Activated T-helper 2 cell treated with anti-CD3 and anti-CD28 coated beads, Interferon-gamma antibody, Interleukin-2, Interleukin-4, amounts not matched to agents 10 μg/mL and 5 μg/mL and 100 μg/mL, durations not matched to agents 14 hours and 24 hours and 36 hours (primary cell): Measurements from ENCODE around the gene LCP1. TPM values are rescaled to one million over a fixed set of nuclear protein-coding genes. Genes with fewer than 3 reads are reported as not detected.
"Not testable (repeated sequence)": the region's sequence is repeated elsewhere in the genome, so short reads cannot be mapped to it uniquely, and the experiment has no call there.

Experiments
- DNase-seq: peaks from one replicate; pipeline ENCODE4 v3.0.0; 2021; ENCODE audit warnings: low spot score
- H3K27ac Mint-ChIP-seq: one replicate; pipeline ENCODE4 v1.8.0; 2021; ENCODE audit warnings: mixed read lengths
- H3K27me3 Mint-ChIP-seq: one replicate; pipeline ENCODE4 v1.8.0; 2021; ENCODE audit warnings: low read depth, mixed read lengths
- H3K36me3 Mint-ChIP-seq: one replicate; pipeline ENCODE4 v1.8.0; 2021; ENCODE audit warnings: low read depth, mixed read lengths
- H3K4me1 Mint-ChIP-seq: one replicate; pipeline ENCODE4 v1.8.0; 2021; ENCODE audit warnings: low read depth, mixed read lengths
- H3K4me3 Mint-ChIP-seq: one replicate; pipeline ENCODE4 v1.8.0; 2021; ENCODE audit warnings: low read depth, mild to moderate bottlenecking, moderate library complexity, mixed read lengths
- H3K9me3 Mint-ChIP-seq: one replicate; pipeline ENCODE4 v1.8.0; 2021; ENCODE audit warnings: mixed read lengths
- intact Hi-C: fragments of 100-400 bp; cut with micrococcal nuclease; formaldehyde crosslinking; loops from one replicate; pipeline ENCODE4 v1.15.1; 2023
- total RNA-seq: library from RNA; stranded (reverse); gene quantifications from 2 replicates; pipeline ENCODE4 v1.2.3, GENCODE V29; 2022

Gene LCP1, protein sequence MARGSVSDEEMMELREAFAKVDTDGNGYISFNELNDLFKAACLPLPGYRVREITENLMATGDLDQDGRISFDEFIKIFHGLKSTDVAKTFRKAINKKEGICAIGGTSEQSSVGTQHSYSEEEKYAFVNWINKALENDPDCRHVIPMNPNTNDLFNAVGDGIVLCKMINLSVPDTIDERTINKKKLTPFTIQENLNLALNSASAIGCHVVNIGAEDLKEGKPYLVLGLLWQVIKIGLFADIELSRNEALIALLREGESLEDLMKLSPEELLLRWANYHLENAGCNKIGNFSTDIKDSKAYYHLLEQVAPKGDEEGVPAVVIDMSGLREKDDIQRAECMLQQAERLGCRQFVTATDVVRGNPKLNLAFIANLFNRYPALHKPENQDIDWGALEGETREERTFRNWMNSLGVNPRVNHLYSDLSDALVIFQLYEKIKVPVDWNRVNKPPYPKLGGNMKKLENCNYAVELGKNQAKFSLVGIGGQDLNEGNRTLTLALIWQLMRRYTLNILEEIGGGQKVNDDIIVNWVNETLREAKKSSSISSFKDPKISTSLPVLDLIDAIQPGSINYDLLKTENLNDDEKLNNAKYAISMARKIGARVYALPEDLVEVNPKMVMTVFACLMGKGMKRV
- 738 and 741 TPM in 2 replicates for total RNA-seq

DNA sequence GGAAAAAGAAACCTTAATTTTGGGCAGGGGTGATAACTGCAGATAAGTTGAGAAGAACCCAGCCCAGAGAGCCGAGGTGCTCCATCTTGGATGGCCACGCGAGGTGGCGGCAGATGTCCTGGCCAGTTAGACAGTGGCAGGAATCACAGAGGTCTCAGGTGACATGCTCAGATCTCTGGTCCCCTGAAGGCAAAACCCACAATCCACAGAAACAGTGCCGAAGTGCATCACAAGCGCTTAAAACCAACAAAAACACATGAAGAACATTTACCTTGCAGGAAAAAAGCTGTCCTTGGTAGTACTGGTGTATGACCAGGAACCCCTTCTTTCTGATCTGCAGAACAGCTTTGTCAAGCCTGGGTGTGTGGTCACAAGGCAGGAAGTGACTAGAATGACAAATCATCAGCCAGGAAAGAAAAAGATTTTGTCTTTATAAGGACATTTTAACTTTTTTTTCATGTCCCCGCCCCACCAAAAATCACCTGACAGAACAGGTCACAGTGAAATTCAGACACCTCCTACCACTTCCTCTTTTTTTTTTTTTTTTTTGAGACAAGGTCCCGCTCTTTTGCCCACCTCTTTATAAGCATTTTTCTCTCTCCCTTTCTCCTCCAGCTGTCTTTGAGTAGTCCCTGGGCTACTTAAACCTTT, at the start of gene LCP1:
LCP1 (minus strand) TSS at position 338 of the 651 bp plus-strand sequence. CDS start 22,515 bp downstream, outside the sequence.
- H3K36me3 Mint-ChIP-seq = peaks cover 34% of the 10 kb centered on the region
- H3K27ac Mint-ChIP-seq = peak within 1 kb of the TSS; percentile 97
- DNase-seq = peak; percentile 81
- peaks cover 51% of the 10 kb centered on the region for H3K4me1 Mint-ChIP-seq
- no peaks in the 10 kb centered on the region for H3K27me3 Mint-ChIP-seq
- H3K9me3 Mint-ChIP-seq = no peaks in the 10 kb centered on the region
- intact Hi-C loops = loop anchor here (1.0 to 10.0 kb wide), 7 partner anchors 10 to 139 kb away; partner anchors contain the start of genes LRRC63 and ZC3H13
- H3K4me3 Mint-ChIP-seq = peak within 1 kb of the TSS; percentile 94

DNA sequence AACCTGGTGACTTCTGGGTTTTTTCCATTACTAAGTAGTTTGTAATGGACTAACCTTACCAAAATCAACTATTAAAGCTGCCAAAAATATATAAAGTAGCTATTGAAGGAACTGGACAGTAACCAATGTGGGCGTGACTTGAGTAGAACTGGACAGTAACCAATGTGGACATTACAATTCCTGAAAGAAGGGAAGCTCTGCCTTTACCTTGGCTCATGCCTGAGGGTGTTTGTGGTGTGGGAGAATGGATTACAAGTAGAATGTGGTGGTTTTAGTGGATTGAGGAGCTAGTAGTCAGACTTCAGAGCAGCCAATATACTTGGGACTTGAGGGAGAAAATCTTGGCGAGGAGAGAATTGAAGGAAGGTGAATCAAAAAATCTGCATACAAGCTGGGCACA, 47.3 kb upstream of the LCP1 start:
- no peak overlapping the region for H3K4me3 Mint-ChIP-seq
- no peaks in the 10 kb centered on the region for H3K4me1 Mint-ChIP-seq
- intact Hi-C loops = no loop called here
- H3K27me3 Mint-ChIP-seq = no peaks in the 10 kb centered on the region
- peaks cover 16% of the 10 kb centered on the region for H3K36me3 Mint-ChIP-seq
- no peak overlapping the region for H3K27ac Mint-ChIP-seq
- H3K9me3 Mint-ChIP-seq = peaks cover 45% of the 10 kb centered on the region
- DNase-seq = no peak

DNA sequence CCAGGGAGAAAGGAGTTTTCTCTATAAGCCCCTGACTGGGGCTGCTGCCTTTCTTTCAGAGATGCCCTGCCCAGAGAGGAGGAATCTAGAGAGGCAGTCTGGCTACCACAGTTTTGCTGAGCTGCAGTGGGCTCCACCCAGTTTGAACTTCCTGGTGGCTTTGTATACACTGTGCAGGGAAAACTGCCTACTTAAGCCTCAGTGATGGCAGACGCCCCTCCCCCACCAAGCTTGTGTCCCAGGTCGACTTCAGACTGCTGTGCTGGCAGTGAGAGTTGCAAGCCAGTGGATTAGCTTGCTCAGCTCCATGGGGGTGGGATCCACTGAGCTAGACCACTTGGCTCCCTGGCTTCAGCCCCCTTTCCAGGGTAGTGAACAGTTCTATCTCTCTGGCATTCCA, 38.3 kb upstream of the LCP1 start:
- intact Hi-C loops, DNase-seq, H3K27ac Mint-ChIP-seq, H3K4me1 Mint-ChIP-seq, H3K4me3 Mint-ChIP-seq: not testable (repeated sequence)
- Mint-ChIP-seq H3K9me3 (peaks cover 34% of the 10 kb centered on the region), H3K36me3 (peaks cover 22% of the 10 kb centered on the region), H3K27me3 (peaks cover 24% of the 10 kb centered on the region)

DNA sequence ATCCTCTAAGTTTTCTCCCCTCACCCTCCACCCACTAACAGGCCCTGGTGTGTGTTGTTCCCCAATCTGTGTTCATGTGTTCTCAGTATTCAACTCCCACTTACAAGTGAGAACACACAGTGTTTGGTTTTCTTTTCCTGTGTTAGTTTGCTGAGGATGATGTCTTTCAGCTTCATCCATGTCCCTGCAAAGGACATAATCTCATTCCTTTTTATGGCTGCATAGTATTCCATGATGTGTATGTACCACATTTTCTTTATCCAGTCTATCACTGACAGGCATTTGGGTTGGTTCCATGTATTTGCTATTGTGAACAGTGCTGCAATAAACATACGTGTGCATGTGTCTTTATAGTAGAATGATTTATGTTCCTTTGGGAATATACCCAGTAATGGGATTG, 32.8 kb upstream of the LCP1 start:
- H3K27ac Mint-ChIP-seq, H3K9me3 Mint-ChIP-seq, H3K4me3 Mint-ChIP-seq, H3K36me3 Mint-ChIP-seq, DNase-seq: not testable (repeated sequence)
- intact Hi-C loops = loop anchor here (5.0 kb wide), 2 partner anchors 108 to 162 kb away; partner anchors contain the start of gene ZC3H13
- H3K27me3 Mint-ChIP-seq = peaks cover 24% of the 10 kb centered on the region
- H3K4me1 Mint-ChIP-seq = peaks cover 30% of the 10 kb centered on the region

DNA sequence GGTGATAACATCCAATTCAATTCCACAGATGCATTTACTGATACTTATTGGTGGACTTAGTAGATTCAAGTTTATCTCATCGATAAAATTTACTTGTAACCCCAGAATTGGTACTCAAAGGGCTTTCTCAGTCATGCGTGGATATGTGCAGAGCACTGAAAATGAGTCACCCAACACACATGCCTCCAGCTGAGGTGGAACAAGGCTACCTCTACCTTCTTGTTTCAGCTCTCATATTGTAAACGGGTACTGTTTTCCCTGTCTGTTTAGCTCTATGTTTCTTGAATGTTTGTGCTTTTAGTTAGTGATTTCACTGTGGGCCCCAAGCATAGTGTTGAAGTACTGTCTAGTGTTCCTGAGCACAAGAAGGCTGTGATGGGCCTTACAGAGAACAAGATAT, 31.3 kb upstream of the LCP1 start:
- no peak for DNase-seq
- Mint-ChIP-seq H3K4me1 (peaks cover 31% of the 10 kb centered on the region), H3K36me3 (peaks cover 3% of the 10 kb centered on the region), H3K9me3 (peaks cover 7% of the 10 kb centered on the region), H3K27me3 (peaks cover 16% of the 10 kb centered on the region), H3K27ac (no peak overlapping the region), H3K4me3 (peak overlapping the region; percentile 30)
- intact Hi-C loops = loop anchor here (5.0 kb wide), 2 partner anchors 109 to 161 kb away; partner anchors contain the start of gene ZC3H13

DNA sequence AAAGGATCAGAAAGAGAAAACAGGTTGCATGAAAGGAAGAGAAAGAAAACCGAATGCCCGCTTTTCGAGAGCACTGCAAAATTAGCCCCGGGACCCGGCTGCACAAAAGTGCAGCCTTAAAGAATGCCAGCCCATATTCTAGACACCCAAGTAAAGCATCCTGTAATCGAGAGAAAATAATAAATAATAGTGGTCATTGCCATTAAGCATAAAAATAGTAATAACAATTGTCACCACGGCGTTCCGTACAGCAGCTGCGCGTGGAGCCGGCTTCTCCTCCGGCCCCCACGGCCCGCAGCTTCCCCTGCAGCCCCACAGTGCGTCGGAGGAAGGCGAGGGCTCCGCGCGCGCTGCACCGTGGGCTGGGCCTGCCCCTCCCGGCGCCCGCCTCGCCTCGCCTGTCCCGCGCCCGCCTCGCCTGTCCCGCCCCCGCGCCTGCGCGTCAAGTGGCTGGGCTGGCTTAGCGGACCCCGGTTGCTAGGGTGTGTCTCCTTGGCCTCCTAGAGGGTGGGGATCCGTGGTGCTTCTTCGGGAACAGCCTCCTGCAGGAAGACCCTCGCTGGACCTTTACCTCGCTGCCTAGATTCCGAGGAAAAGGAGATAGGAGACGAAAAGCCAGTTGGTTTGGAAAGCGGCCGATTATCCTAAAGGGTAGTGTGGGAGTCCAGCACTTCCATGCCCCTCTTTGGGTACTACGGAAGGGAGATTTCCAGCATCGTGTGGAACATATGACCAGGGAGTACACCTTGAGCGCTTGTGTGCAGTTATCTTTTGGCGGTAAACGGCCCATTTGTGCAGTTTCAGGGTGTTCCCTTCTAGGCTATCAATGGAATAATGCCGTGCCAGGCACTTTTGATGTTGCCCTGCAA, 29.7 kb upstream of the LCP1 start, which contains the start of gene LRRC63:
LRRC63 (plus strand) TSS at position 446 of the 869 bp plus-strand sequence. CDS start 1,107 bp downstream, outside the sequence.
- peaks cover 4% of the 10 kb centered on the region for H3K27me3 Mint-ChIP-seq
- peak within 1 kb of the TSS; percentile 92 for H3K27ac Mint-ChIP-seq
- peaks cover 37% of the 10 kb centered on the region for H3K4me1 Mint-ChIP-seq
- H3K4me3 Mint-ChIP-seq = peak within 1 kb of the TSS; percentile 89
- intact Hi-C loops = loop anchor here (1.0 to 5.0 kb wide), 4 partner anchors 9 to 159 kb away; partner anchors contain the start of genes LCP1 and ZC3H13
- no peaks in the 10 kb centered on the region for H3K9me3 Mint-ChIP-seq
- peaks cover 3% of the 10 kb centered on the region for H3K36me3 Mint-ChIP-seq
- DNase-seq = peak; percentile 83

DNA sequence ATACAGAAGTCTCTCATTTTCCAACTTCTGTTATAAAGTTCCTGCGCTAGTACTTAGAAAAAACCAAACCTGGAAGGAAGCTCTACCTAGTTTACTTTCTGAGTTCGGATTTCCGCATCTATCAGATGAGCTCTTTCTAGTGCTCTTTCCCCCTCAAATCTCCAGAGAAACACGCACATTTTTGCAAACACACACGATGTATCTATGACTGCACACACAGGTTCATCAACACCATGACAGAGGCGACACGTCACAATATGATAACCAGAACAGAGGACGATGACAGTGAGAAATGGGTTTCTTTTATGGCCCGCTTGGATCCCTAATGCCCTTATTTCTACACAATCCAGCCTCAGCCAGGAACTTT, 29.1 kb upstream of the LCP1 start:
- H3K4me1 Mint-ChIP-seq = peaks cover 40% of the 10 kb centered on the region
- intact Hi-C loops = loop anchor here (1.0 to 5.0 kb wide), 4 partner anchors 9 to 159 kb away; partner anchors contain the start of genes LCP1 and ZC3H13
- H3K27ac Mint-ChIP-seq = peak overlapping the region; percentile 90
- peak; percentile 22 for DNase-seq
- no peaks in the 10 kb centered on the region for H3K9me3 Mint-ChIP-seq
- H3K4me3 Mint-ChIP-seq = peak overlapping the region; percentile 89
- peaks cover under 1% of the 10 kb centered on the region for H3K36me3 Mint-ChIP-seq
- H3K27me3 Mint-ChIP-seq = peaks cover under 1% of the 10 kb centered on the region

DNA sequence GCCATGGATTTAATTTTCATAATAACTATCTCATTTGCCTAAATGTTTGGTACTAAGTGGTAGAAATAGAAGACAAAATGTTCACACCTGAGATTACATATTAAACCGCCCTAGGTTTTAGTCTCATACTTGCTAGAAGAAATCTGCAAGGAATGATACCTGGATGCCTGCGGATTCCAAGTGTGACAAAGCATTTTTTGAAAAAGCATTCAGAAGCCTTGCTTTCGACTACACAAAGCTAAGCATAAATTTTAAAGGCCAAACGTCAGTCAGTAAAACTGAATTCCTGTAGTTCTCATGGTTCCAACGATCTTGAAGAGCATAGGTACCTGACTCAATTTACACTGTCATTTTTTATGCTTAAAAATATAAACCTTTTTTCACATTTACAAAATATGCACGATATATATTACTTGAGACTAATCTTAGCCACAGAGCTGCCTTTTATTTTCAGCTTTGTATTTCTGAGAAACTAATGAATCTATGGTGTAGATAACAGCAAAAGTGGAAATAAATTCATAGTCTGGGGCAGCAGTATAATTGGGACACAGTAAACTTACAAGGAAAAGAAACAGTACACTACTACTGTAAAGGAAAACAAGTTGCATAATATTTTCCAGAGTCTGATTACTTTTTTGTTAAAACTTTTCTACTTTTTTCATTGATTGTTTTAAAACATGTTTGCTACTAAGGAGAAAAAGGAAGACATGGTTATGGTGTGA, 28.5 kb upstream of the LCP1 start:
- H3K36me3 Mint-ChIP-seq = no peaks in the 10 kb centered on the region
- DNase-seq = no peak
- peak overlapping the region; percentile 89 for H3K4me3 Mint-ChIP-seq
- H3K27ac Mint-ChIP-seq = peak overlapping the region; percentile 90
- no peaks in the 10 kb centered on the region for H3K27me3 Mint-ChIP-seq
- no peaks in the 10 kb centered on the region for H3K9me3 Mint-ChIP-seq
- intact Hi-C loops = loop anchor here (1.0 to 5.0 kb wide), 4 partner anchors 8 to 158 kb away; partner anchors contain the start of genes LCP1 and ZC3H13
- peaks cover 46% of the 10 kb centered on the region for H3K4me1 Mint-ChIP-seq

DNA sequence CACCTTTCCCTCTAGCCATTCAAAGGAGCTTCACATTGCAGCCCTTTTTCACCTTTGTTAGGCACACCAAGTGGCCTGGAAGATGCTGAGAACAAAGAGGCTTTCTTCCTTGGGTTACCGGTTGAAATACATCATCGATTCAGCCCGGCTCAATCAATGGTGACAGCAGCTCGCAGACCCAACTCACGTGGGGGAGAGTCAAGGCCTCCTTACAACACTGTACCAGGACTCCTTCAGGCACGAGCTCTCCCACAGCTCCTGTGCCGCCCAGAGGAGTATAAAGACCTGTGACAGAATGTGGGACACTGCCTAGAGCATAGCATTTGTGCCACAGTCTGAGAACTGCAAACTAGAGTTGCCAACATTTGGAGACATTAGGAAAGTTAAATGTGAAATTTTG, 25.9 kb upstream of the LCP1 start:
- Mint-ChIP-seq H3K4me3 (no peak overlapping the region), H3K36me3 (no peaks in the 10 kb centered on the region), H3K27ac (no peak overlapping the region), H3K4me1 (peaks cover 50% of the 10 kb centered on the region), H3K9me3 (no peaks in the 10 kb centered on the region), H3K27me3 (no peaks in the 10 kb centered on the region)
- intact Hi-C loops = no loop called here
- no peak for DNase-seq

DNA sequence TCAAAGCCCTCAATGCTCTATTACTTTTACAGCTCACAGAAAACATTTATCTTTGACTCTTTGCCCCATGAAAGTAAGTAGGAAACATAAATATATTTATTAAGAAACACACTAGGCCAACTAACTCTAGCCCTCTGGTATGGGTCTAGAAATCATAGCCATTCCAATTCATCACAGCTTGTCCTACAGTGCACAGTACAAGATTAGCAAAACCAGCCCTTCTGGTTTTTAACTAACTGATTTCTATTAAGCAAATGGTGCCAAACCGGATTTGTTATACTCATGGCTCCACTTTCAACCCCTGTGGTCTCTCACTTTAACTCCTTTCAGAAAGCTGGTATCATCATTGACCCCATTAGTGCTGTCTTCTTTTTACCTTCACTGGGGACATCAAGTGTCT, 24.2 kb upstream of the LCP1 start:
- Mint-ChIP-seq H3K4me3 (no peak overlapping the region), H3K4me1 (peaks cover 51% of the 10 kb centered on the region), H3K27ac (no peak overlapping the region), H3K27me3 (no peaks in the 10 kb centered on the region), H3K36me3 (no peaks in the 10 kb centered on the region), H3K9me3 (no peaks in the 10 kb centered on the region)
- intact Hi-C loops = no loop called here
- DNase-seq = no peak

DNA sequence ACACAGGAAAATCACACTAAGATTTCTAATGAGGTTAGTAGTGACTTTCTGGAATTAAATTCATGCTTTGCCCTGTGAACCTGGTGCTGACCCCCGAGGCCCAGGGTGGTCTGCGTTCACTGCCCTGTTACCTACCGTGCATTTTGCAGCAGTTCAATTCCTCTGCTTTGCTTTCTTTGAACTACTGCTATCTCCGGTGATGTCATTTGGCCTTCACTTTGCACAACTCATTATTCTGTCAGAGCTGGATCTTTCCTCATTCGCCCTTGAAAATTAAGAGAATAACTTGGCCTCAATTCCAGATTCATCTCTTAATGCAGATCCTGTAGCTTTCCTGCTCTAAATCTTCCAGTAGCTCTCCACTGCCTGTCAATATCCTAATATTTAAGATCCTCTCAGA, 21.0 kb upstream of the LCP1 start:
- Mint-ChIP-seq H3K4me3 (no peak overlapping the region), H3K36me3 (no peaks in the 10 kb centered on the region), H3K27me3 (no peaks in the 10 kb centered on the region), H3K4me1 (peaks cover 55% of the 10 kb centered on the region), H3K27ac (no peak overlapping the region), H3K9me3 (no peaks in the 10 kb centered on the region)
- intact Hi-C loops = loop anchor here (1.0 kb wide), 2 partner anchors 8 to 22 kb away; partner anchors contain the start of gene LRRC63
- no peak for DNase-seq
